Effector memory CD8-positive, alpha-beta T cell (primary cell): ENCODE results near the gene IL25.

Experiments used
- ATAC-seq: fragments of 150-1000 bp; cut with Tn5 transposase; replicated peaks from 2 replicates; pipeline ENCODE4 v1.10.0; 2021; ENCODE audit warnings: mild to moderate bottlenecking, moderate library complexity
- DNase-seq, 3 experiments: peaks; one replicate each; pipeline ENCODE4 v3.0.0; 2021
- H3K27ac Mint-ChIP-seq, 2 donors: one replicate each; pipeline ENCODE4 v1.8.0; 2022; ENCODE audit warnings: mild to moderate bottlenecking in 2 of 2, mixed read lengths in 2 of 2, moderate library complexity in 2 of 2
- H3K27me3 Mint-ChIP-seq, 2 donors: one replicate each; pipeline ENCODE4 v1.8.0; 2022; ENCODE audit warnings: mixed read lengths in 2 of 2
- H3K36me3 Mint-ChIP-seq: one replicate; pipeline ENCODE4 v1.8.0; 2022; ENCODE audit warnings: mild to moderate bottlenecking, moderate library complexity, mixed read lengths; ENCODE audit not compliant: insufficient read depth
- H3K4me1 Mint-ChIP-seq, 2 donors: one replicate each; pipeline ENCODE4 v1.8.0; 2022; ENCODE audit warnings: low read depth in 2 of 2, mixed read lengths in 2 of 2
- H3K4me3 Mint-ChIP-seq, 2 donors: one replicate each; pipeline ENCODE4 v1.8.0; 2022; ENCODE audit warnings: mild to moderate bottlenecking in 2 of 2, mixed read lengths in 2 of 2, moderate library complexity in 2 of 2
- H3K9me3 Mint-ChIP-seq, 2 donors: one replicate each; pipeline ENCODE4 v1.8.0; 2022; ENCODE audit warnings: mixed read lengths in 2 of 2

The IL25 gene

DNA sequence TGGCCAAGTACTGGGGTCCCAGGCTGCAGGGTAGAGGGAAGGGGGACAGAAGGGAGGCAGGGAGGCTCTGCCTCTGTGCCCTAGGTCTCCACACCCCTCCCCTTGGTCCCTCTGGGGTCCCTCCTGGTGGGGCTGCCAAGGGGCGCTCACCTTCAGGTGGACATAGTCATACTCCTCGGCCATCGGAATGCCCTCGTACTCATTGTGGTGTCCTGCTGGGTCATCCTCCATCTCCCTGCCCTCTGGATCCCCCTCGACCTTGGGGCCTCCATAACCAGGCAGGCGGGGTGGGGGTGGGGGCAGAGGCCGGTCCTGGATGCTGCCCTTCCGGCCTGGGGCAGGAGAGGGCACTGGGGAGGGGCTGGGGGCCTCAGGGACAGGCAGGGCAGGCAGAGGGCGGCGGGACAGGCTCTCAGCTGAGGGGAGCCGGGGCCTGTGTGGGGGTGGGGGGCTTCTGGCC is 13.4 kb upstream of the IL25 start:
- no peak for ATAC-seq
- peaks cover 31 to 51% of the 10 kb centered on the region in 2 donors for H3K27me3 Mint-ChIP-seq
- H3K9me3 Mint-ChIP-seq: no peaks in the 10 kb centered on the region
- peaks cover 4% of the 10 kb centered on the region for H3K36me3 Mint-ChIP-seq
- no peaks in the 10 kb centered on the region for H3K4me1 Mint-ChIP-seq
- no peak overlapping the region for H3K4me3 Mint-ChIP-seq
- no peak overlapping the region for H3K27ac Mint-ChIP-seq
- no peak for DNase-seq

DNA sequence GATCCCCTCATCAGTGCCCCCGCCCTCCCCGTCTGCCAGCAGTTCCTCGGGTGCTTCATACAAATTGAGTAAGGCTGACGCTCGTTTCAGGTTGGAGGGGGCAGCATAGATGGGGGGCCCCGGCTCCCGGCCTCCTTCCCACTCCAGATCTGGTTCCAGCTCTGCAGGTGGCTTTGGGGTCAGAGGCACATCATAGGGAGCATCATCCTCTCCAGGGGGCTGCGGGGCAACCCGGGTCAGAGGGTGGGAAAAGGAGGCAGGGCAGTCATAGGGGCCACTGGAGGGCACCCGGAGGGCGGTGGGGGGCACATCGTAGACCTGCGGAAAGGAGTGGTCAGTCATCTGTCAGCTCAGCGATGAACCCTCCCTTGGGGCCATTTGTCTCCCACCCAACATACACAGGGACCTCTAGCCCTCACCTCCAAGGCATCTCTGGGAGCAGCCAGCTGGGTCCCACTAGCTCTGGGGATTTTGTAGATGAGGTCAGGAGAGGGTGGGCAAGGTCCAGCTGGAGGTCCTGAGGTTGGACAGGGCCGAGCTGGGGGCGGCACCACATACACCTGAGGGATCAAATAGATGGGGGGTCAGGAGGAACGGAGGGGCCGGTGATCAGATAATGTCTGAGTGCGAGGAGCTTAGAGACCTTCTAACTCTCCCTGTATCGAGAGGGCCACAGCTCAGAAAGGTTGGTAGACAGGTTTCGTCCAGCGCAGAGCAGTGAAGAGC is 12.7 kb upstream of the IL25 start:
- peaks cover 31 to 51% of the 10 kb centered on the region in 2 donors for H3K27me3 Mint-ChIP-seq
- peaks cover 4% of the 10 kb centered on the region for H3K36me3 Mint-ChIP-seq
- no peak for ATAC-seq
- no peak overlapping the region for H3K27ac Mint-ChIP-seq
- no peaks in the 10 kb centered on the region for H3K9me3 Mint-ChIP-seq
- H3K4me3 Mint-ChIP-seq: no peak overlapping the region
- no peaks in the 10 kb centered on the region for H3K4me1 Mint-ChIP-seq
- no peak for DNase-seq

DNA sequence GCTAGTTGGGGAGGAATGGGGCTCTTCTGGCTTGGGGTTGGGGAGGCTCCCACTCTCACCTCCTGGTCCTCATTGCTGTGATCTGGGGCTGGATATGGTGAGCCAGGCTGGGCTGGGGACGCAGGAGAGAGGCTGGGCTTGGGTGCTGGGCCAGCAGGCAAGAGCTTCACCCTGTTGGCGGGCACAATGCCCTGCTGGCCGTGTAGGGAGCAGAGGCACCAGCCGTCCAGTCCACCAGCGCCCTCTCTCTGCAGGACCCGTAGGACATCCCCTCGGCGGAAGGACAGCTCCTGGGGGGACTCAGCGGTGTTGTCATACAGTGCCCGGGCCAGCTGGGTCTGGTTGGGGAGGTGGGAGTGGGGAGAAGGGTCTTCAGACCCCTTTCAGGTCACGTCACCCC is 12.1 kb upstream of the IL25 start:
- Mint-ChIP-seq H3K27me3 (peaks cover 26 to 48% of the 10 kb centered on the region in 2 donors), H3K4me3 (no peak overlapping the region), H3K36me3 (peaks cover 4% of the 10 kb centered on the region), H3K27ac (no peak overlapping the region), H3K4me1 (no peaks in the 10 kb centered on the region), H3K9me3 (no peaks in the 10 kb centered on the region)
- ATAC-seq (no peak), DNase-seq (no peak)

DNA sequence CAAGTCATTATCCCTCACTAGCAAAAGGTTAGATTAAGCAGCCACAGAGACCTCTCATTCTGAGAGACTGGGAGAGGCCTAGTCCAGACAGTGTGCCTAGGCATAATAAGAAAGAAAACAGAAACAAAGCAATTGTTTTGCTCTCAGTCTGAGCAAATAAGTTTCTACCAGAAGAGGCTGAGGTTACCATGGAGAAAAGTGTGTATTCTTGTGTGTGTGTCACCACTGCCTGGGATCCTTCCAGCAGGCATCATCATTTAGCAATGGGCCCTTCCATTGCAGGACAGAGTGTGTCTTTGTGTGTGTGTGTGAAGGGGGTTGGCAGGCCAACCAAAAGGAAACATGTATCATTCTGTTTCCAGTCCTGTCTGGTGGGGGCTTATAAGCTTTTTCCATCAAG is 11.3 kb upstream of the IL25 start:
- Mint-ChIP-seq H3K27me3 (peaks cover 18 to 43% of the 10 kb centered on the region in 2 donors), H3K4me1 (no peaks in the 10 kb centered on the region), H3K9me3 (no peaks in the 10 kb centered on the region), H3K36me3 (peaks cover 4% of the 10 kb centered on the region), H3K4me3 (no peak overlapping the region), H3K27ac (no peak overlapping the region)
- ATAC-seq (no peak), DNase-seq (no peak)

DNA sequence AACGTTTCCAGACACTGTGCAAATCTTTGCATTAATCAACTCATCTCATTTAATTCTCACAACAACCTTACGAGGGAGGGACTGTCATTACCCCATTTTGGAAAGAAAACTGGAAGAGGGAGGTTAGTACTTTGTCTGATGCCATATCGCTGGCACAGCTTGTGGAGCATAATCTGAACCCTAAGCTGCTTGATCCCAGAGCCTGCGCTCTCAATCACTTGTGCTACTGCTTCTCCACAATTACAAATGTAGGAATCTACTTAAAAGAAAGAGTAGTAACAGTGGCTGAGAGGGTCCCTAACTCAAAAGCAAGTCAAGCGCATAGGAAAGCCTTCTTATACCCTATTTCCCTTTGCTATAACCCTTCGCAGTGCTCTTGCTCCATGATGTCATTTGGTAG is 10.8 kb upstream of the IL25 start:
- Mint-ChIP-seq H3K27me3 (peaks cover 18 to 44% of the 10 kb centered on the region in 2 donors), H3K4me3 (no peak overlapping the region), H3K4me1 (no peaks in the 10 kb centered on the region), H3K9me3 (no peaks in the 10 kb centered on the region), H3K36me3 (peaks cover 4% of the 10 kb centered on the region), H3K27ac (no peak overlapping the region)
- ATAC-seq (no peak), DNase-seq (no peak)

DNA sequence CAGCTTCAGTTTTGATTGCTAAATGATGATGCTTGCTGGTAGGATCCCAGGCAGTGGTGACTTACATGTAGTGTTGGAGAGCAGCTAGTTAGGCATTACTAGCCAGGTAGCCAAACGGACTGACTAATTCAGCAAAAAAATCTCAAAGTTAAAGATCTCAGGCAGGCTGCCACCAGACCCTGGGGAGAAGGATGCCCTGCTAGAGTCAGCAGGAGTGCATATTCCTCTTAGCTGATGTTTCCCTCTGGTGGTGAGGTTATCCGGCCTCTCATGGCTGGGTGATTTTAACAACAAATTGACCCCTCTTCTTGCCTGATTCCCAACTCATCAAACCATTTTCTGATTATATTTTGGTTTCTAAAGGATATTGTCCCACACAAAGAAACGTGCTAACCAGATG is 10.4 kb upstream of the IL25 start:
- ATAC-seq: no peak
- no peak for DNase-seq
- Mint-ChIP-seq H3K4me1 (no peaks in the 10 kb centered on the region), H3K27me3 (peaks cover 22 to 48% of the 10 kb centered on the region in 2 donors), H3K36me3 (peaks cover 4% of the 10 kb centered on the region), H3K9me3 (no peaks in the 10 kb centered on the region), H3K27ac (no peak overlapping the region), H3K4me3 (no peak overlapping the region)

DNA sequence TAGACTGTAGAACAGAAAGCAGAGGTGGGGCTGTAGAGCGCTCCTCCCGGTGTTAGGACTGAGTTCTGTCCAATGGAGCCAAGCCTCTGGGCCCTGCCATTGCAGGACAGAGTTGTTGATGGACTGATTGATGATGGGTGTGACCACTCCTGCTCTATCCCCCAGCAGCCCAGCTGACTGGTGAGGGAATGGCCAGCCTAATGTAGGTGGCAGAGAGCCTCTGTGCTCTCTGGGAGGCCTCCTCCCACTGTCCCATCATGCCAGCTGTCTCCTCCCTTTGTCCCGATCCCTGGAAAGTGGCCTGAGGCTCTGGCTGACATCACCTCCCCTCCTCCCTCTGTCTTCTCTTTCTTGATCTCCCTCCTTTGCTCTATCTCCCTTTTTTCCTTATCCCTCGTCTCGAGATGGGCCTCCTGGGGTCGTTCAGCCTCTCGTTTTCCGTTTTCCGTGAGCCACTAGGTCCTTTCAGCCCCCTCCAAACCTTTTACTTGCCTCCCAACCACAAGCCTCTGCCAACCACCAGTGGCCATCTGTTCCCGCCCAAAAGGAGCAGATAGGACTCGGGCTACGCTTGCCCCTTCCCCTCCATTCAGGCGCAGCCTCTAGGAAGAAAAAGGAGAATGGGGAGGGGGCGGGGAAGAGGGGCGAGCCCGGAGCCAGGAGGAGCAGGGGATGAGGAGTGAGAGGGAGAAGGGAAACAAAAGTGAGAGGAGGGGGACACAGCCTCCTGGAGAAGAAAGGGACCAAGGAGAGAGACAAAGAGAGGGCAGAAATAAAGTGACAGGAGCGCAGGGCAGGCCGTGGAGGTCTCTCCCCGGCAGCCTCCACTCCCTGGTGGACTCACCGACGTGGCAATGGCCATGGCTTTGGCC is 8.2 kb upstream of the IL25 start:
- no peaks in the 10 kb centered on the region for H3K4me1 Mint-ChIP-seq
- ATAC-seq (no peak), DNase-seq (no peak)
- H3K27me3 Mint-ChIP-seq: peaks cover 22 to 56% of the 10 kb centered on the region in 2 donors
- H3K9me3 Mint-ChIP-seq: no peaks in the 10 kb centered on the region
- H3K4me3 Mint-ChIP-seq: no peak overlapping the region
- H3K27ac Mint-ChIP-seq: no peak overlapping the region
- H3K36me3 Mint-ChIP-seq: peaks cover 4% of the 10 kb centered on the region

DNA sequence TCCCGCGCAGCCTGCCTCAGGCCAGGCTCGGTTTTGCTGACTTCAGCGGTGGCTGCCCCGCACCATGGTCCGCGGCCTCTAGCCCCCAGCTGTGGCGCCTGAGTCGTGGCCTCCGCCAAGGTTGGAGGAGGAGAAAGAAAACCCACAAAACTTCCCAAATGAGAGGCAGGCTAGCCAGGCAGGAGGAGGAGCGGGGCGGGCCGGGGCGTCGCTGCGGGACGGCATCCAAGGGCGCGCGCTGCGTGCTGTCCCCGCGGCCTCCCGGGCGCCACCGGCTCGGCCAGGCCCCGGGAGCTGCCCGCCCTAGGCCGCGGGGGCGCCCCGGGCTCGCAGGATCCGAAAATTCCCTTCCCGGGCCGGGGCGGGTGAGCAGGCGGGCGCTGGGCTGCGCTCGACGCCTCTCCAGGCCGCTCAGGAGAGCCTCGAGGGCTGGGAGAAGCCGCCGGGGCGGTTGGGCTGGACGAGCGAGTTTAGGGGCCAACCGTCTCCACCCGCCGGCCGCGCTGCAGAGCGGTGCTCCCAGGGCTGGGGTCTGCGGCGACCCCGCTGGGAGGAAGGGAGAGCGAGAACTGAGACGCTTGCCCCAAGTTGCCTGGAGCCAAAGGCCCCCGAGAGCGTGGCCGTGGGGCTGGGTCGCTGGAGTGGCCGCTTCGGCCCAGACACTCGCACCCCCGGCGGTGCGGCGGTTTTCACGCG is 7.4 kb upstream of the IL25 start, which contains the start of gene EFS:
EFS (minus strand) TSS at position 137 of the 696 bp plus-strand sequence. CDS start 147 bp downstream, outside the sequence.
- Mint-ChIP-seq H3K9me3 (no peaks in the 10 kb centered on the region), H3K27me3 (peaks cover 22 to 48% of the 10 kb centered on the region in 2 donors)
- no peak for ATAC-seq

DNA sequence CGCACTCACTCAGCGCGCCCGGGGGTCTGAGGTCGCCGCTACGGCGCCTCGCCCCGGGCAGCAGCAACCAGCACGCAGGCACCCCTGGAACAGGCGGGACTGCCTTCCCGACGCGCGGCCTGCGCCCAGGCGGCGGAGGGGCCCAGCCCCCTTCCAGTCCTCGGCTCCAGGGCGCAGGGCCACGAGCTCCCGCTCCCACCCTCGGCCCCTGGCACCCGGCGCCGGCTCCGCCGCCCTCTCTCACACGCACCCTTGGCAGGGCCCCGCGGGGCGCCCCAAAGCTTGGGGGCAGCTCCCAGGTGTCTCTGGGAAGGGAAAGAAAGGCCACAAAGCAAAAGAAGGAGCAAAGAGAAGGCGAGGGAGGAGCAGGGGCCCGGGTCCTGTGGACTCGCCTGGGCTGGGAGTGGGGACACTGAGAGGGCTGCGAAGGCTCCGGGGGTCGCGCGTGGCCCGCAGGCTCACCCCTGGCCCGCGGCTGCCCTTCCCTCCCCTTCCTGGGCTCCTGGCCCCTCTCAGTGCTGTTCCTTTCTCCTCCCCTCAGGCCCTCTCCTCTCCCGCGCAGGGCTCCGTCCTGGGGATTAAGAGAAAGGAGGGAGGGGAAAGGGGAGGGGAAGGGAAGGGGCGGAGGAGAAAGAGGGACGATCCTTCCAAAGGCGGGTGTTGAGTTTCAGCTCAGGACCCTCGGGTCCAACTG is 6.7 kb upstream of the IL25 start:
- Mint-ChIP-seq H3K4me1 (no peaks in the 10 kb centered on the region), H3K27ac (no peak overlapping the region), H3K36me3 (peaks cover 4% of the 10 kb centered on the region), H3K9me3 (no peaks in the 10 kb centered on the region), H3K4me3 (no peak overlapping the region), H3K27me3 (peaks cover 22 to 49% of the 10 kb centered on the region in 2 donors)
- ATAC-seq: no peak
- no peak for DNase-seq

More for the DNA sequence above, 7.4 kb upstream of the IL25 start, which contains the start of gene EFS:
- peaks cover 4% of the 10 kb centered on the region for H3K36me3 Mint-ChIP-seq
- H3K4me3 Mint-ChIP-seq: no peak within 1 kb of the TSS
- no peak within 1 kb of the TSS for H3K27ac Mint-ChIP-seq
- no peak for DNase-seq
- no peaks in the 10 kb centered on the region for H3K4me1 Mint-ChIP-seq

DNA sequence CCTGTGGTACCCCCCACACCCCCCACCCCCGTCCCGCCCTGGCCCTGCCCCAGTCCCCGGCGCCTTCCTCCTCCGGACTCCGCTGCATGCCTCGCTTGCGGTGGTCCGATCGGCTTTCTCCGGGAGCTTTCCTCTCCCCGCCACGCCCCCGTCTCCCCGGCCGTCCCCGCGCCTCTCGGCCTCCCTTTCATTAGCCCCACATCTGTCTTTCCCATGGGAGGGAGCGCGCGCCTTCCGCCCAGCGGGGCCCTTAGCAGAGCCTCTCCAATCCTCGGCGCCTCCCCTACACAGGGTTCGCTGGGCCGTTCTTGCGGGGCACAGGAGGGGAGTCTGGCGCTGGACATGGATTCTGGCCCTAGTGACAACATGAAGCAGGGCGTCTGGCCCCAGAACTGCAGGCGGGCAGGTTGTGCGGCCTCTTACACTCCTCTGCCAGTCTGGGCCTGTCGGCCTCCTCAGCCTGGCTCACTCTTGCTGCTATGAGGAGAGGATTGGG is 6.1 kb upstream of the IL25 start:
- H3K36me3 Mint-ChIP-seq: peaks cover 4% of the 10 kb centered on the region
- H3K9me3 Mint-ChIP-seq: no peaks in the 10 kb centered on the region
- no peaks in the 10 kb centered on the region for H3K4me1 Mint-ChIP-seq
- DNase-seq: no peak
- H3K4me3 Mint-ChIP-seq: no peak overlapping the region
- ATAC-seq: no peak
- no peak overlapping the region for H3K27ac Mint-ChIP-seq
- peaks cover 22 to 55% of the 10 kb centered on the region in 2 donors for H3K27me3 Mint-ChIP-seq

DNA sequence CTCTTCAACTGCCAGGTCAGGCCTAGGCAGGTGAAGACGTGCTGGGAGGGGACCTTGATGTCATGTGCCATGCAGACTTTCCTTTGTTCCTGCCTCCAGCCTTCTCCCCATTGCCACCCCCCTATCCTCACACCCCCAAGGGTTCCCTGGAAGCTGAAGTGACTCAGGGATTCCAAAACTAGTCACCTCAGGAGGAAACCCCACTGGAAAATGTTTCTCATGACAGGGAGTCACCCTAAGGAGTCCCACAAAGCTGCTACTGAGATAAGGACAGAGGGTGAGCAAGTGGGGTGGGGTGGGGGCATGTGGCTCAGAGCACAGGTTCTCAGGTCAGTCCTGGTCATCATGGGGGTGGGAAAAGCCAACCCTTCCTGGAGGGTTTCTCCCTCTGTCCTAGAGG is 2.4 kb upstream of the IL25 start:
- H3K4me1 Mint-ChIP-seq: no peaks in the 10 kb centered on the region
- no peak for DNase-seq
- H3K27ac Mint-ChIP-seq: no peak overlapping the region
- H3K9me3 Mint-ChIP-seq: no peaks in the 10 kb centered on the region
- H3K4me3 Mint-ChIP-seq: no peak overlapping the region
- H3K27me3 Mint-ChIP-seq: peaks cover 14 to 41% of the 10 kb centered on the region in 2 donors
- H3K36me3 Mint-ChIP-seq: no peaks in the 10 kb centered on the region
- no peak for ATAC-seq

DNA sequence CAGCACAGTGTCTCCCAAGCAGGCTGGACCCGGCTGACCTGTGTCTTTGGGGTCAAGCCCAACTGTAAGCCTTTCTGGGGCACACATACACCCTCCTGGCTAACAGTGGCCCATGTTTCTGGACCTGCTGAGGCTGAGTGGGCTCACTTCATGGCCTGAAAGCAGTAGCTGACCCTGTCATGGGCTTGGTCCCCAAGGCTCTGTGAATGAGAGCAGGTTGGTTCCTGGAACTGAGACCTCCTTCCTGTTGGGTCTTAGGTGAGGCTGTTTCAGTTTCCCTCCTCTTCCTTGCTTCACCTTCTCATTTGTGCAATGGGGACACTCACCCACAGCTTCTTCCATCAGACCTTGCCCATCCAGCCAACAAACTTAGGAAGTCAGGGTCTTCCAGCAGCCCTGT is 744 bp upstream of the IL25 start:
- Mint-ChIP-seq H3K4me3 (no peak overlapping the region), H3K27ac (no peak overlapping the region)
- no peak for ATAC-seq

DNA sequence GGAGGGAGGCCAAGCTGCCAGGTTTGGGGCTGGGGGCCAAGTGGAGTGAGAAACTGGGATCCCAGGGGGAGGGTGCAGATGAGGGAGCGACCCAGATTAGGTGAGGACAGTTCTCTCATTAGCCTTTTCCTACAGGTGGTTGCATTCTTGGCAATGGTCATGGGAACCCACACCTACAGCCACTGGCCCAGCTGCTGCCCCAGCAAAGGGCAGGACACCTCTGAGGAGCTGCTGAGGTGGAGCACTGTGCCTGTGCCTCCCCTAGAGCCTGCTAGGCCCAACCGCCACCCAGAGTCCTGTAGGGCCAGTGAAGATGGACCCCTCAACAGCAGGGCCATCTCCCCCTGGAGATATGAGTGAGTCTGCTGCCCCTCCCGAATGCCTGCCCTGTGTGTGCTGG is 432 bp downstream of the IL25 start:
- Mint-ChIP-seq H3K36me3 (no peaks in the 10 kb centered on the region), H3K4me1 (no peaks in the 10 kb centered on the region), H3K27me3 (peaks cover 0 to 34% of the 10 kb centered on the region in 2 donors), H3K27ac (no peak overlapping the region), H3K4me3 (no peak overlapping the region), H3K9me3 (no peaks in the 10 kb centered on the region)
- no peak for DNase-seq
- ATAC-seq: no peak

More for the DNA sequence above, 744 bp upstream of the IL25 start:
- H3K4me1 Mint-ChIP-seq: no peaks in the 10 kb centered on the region
- peaks cover 9 to 34% of the 10 kb centered on the region in 2 donors for H3K27me3 Mint-ChIP-seq
- H3K9me3 Mint-ChIP-seq: no peaks in the 10 kb centered on the region
- DNase-seq: no peak
- H3K36me3 Mint-ChIP-seq: no peaks in the 10 kb centered on the region
